K562 (cell line): Measurements from ENCODE around the gene RBM15. TPM values are rescaled to one million over a fixed set of nuclear protein-coding genes. Genes with fewer than 3 reads are reported as not detected.

Experiments
- BRD4 ChIP-seq: fragments of 200-600 bp; sonication (generic); IDR thresholded peaks from 2 replicates; pipeline ENCODE4 v1.6.1; 2017; ENCODE audit warnings: inconsistent platforms
- BRF2 ChIP-seq: IDR thresholded peaks from 3 replicates; pipeline ENCODE4 v1.6.1; 2011; ENCODE audit warnings: borderline replicate concordance, mild to moderate bottlenecking; ENCODE audit not compliant: insufficient read length, insufficient read depth
- KLF6 ChIP-seq: fragments of 250-450 bp; sonication (Bioruptor Pico); IDR thresholded peaks from 2 replicates; pipeline ENCODE4 v1.4.0; 2020; ENCODE audit warnings: mild to moderate bottlenecking, moderate library complexity, borderline replicate concordance
- MAX ChIP-seq: sonication (generic); formaldehyde crosslinking; IDR thresholded peaks from 2 replicates; pipeline ENCODE4 v1.9.0; 2022; ENCODE audit warnings: mild to moderate bottlenecking, missing genetic modification reagents
- MIER1 ChIP-seq: fragments of 450-650 bp; IDR thresholded peaks from 2 replicates; pipeline ENCODE4 v1.6.1; 2016; ENCODE audit warnings: antibody characterized with exemption, mild to moderate bottlenecking, low read depth
- POLR2G ChIP-seq: fragments of 200-400 bp; formaldehyde crosslinking; IDR thresholded peaks from 2 replicates; pipeline ENCODE4 v1.6.1; 2017; ENCODE audit warnings: low read depth, mild to moderate bottlenecking, antibody characterized with exemption, low read length, moderate library complexity
- TFAP4 ChIP-seq: sonication (generic); formaldehyde crosslinking; IDR thresholded peaks from 2 replicates; pipeline ENCODE4 v1.8.0; 2022; ENCODE audit warnings: missing genetic modification reagents, mild to moderate bottlenecking, moderate library complexity, borderline replicate concordance
- THRA ChIP-seq: fragments of 450-650 bp; IDR thresholded peaks from 2 replicates; pipeline ENCODE4 v1.6.1; 2017; ENCODE audit warnings: mild to moderate bottlenecking, moderate library complexity
- XRCC4 ChIP-seq: IDR thresholded peaks from one replicate; pipeline ENCODE4 v1.6.1; 2011; ENCODE audit not compliant: insufficient read depth, insufficient read length; ENCODE audit errors: extremely low read depth
- ZNF639 ChIP-seq, 2 experiments: fragments of 200-800 bp in 1 of 2; sonication (Bioruptor generic) in 1 of 2; sonication (generic) in 1 of 2; formaldehyde crosslinking in 1 of 2; IDR thresholded peaks in 1 of 2; conservative IDR thresholded peaks in 1 of 2; 2 replicates each; pipeline versions ENCODE4 v1.5.0 to v1.6.1; 2016 to 2020; ENCODE audit warnings: missing compliant biosample characterization in 1 of 2, missing genetic modification characterization in 1 of 2, missing genetic modification reagents in 1 of 2
- polyA plus RNA-seq, 8 experiments: library from polyadenylated mRNA; depleted of rRNA in 4 of 8; stranded (reverse) in 5 of 8; unstranded in 3 of 8; fragments of >200 nt; fragmentation: Nextera tagmentation in 2 of 8; fragmentation: Illumina TruSeq in 1 of 8; extraction: Ambion mirVana in 2 of 8; extraction: Trizol in 1 of 8; gene quantifications; 2 replicates each; pipeline versions ENCODE4 v1.2.1 to v1.2.3, GENCODE V29; 2011 to 2014; ENCODE audit warnings: inconsistent platforms in 1 of 8, missing spikeins in 1 of 8
- total RNA-seq, 7 experiments: library from RNA; depleted of rRNA in 6 of 7; stranded (reverse); fragments of >200 nt in 6 of 7; fragmentation: Illumina TruSeq in 2 of 7; extraction: Trizol in 2 of 7; gene quantifications; 2 replicates each; pipeline versions ENCODE4 v1.2.1 to v1.2.3, GENCODE V29; 2011 to 2021; ENCODE audit warnings: low replicate concordance in 1 of 7

RBM15 gene
- total and polyA plus RNA-seq, 9 of the 15 experiments (the other 6 are each of a cell fraction or from before 2014, with no cell fraction given) = 2.4 to 63.4 (median 28.2) TPM

- TF ChIP-seq BRF2 = no peak
- TF ChIP-seq XRCC4 = no peak
- no peak for TF ChIP-seq ZNF639 (CRISPR knock-in tag; conservative IDR thresholded peaks at IDR 0.05 in 1 of 2, IDR thresholded peaks at IDR 0.05 in 1 of 2)
- no peak for TF ChIP-seq THRA
- 0 out of 2 replicates have a peak, but pooled peaks have one; percentile 20 for TF ChIP-seq MAX
- TF ChIP-seq KLF6 (CRISPR knock-in tag) = no peak
- no peak; the same call in 1 of the 2 replicates for TF ChIP-seq BRD4
- TF ChIP-seq POLR2G = peak; percentile 51
- peak; percentile 29; the same call in 1 of the 2 replicates for TF ChIP-seq TFAP4 (CRISPR knock-in tag)
- TF ChIP-seq MIER1 = no peak
Observed at GRCh38 chr1:110341146-110341871, 2.1 kb downstream of the RBM15 start (continued).
